ENCODE results near the gene ALG14.

DNA sequence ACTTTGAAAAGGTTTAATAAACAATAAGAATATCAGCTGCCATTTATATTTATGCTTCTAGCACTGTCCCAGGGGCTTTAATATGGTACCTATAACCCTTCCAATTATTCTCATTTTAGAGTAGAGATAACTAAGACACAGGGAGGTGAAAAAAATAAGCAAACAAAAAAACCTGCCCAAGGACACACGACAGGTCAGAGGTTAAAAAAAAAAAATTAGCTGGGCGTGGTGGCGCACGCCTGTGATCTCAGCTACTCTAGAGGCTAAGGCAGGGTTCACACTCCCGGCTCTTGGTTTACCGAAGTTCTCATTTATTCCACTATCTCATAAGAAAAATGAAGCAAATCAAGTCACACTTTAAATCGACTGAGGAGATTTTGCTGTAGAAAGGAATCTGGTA, 111.2 kb downstream of the ALG14 start:
- TF ChIP-seq, protein P1, sequence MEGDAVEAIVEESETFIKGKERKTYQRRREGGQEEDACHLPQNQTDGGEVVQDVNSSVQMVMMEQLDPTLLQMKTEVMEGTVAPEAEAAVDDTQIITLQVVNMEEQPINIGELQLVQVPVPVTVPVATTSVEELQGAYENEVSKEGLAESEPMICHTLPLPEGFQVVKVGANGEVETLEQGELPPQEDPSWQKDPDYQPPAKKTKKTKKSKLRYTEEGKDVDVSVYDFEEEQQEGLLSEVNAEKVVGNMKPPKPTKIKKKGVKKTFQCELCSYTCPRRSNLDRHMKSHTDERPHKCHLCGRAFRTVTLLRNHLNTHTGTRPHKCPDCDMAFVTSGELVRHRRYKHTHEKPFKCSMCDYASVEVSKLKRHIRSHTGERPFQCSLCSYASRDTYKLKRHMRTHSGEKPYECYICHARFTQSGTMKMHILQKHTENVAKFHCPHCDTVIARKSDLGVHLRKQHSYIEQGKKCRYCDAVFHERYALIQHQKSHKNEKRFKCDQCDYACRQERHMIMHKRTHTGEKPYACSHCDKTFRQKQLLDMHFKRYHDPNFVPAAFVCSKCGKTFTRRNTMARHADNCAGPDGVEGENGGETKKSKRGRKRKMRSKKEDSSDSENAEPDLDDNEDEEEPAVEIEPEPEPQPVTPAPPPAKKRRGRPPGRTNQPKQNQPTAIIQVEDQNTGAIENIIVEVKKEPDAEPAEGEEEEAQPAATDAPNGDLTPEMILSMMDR (IDR thresholded peaks at IDR 0.05), result no peak
- no peak for TF ChIP-seq POLR2A (IDR thresholded peaks at IDR 0.05)

Data from esophagus squamous epithelium (tissue), 4 donors.